PFSK-1 (cell line): ENCODE data around the gene ITSN2.

ENCODE experiments used
- FOXP2 ChIP-seq: optimal IDR thresholded peaks from 2 replicates; pipeline ENCODE3; 2011; ENCODE audit warnings: borderline replicate concordance, control low read depth, inconsistent platforms; ENCODE audit not compliant: insufficient read depth; ENCODE audit errors: extremely low read length, extremely low read depth
- POLR2AphosphoS5 ChIP-seq: IDR thresholded peaks from 2 replicates; pipeline ENCODE4 v1.6.1; 2012; ENCODE audit warnings: low read depth, mild to moderate bottlenecking, control low read depth, low read length, moderate library complexity
- REST ChIP-seq, 2 experiments: IDR thresholded peaks; 2 replicates each; pipeline versions ENCODE4 v1.6.1 to v1.8.0; 2011 to 2012; ENCODE audit warnings: low read depth in 2 of 2, low read length in 2 of 2, control low read depth in 1 of 2, inconsistent platforms in 1 of 2, mild to moderate bottlenecking in 1 of 2, moderate library complexity in 1 of 2; ENCODE audit not compliant: insufficient read depth in 1 of 2
- SIN3A ChIP-seq: IDR thresholded peaks from 2 replicates; pipeline ENCODE4 v1.6.1; 2012; ENCODE audit warnings: mild to moderate bottlenecking, low read length, moderate library complexity, borderline replicate concordance; ENCODE audit not compliant: insufficient read depth
- TAF1 ChIP-seq: IDR thresholded peaks from 2 replicates; pipeline ENCODE4 v1.6.1; 2012; ENCODE audit warnings: low read length, control low read depth, borderline replicate concordance; ENCODE audit not compliant: insufficient read depth

DNA sequence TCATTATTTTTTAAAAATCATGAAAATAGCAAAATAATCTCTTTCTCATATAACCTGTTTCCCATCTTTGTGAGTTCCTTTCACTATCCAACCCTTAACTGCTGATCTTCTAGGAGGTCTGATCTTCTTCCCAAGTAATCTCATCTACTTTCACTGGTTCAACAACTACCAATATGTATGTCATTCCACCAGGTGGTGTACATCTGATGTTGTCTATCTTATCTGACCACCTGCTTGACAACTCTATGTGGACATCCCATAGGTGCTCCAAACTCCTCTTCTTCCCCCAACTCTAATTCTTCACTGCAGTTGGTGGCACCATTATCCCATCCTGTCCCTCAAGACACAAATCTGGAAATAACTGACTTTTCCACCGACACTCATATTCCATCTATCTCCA lies 123.0 kb downstream of the ITSN2 start:
- TF ChIP-seq POLR2AphosphoS5 = no peak
- no peak for TF ChIP-seq REST (IDR thresholded peaks at IDR 0.05; ENCODE audit: insufficient read depth in 1 of 2, low read depth in 2 of 2, low read length in 2 of 2)
- TF ChIP-seq TAF1 = no peak
- no peak for TF ChIP-seq FOXP2
- TF ChIP-seq SIN3A = no peak
